Measurements from ENCODE around the gene PLAU. TPM values are rescaled to one million over a fixed set of nuclear protein-coding genes. Genes with fewer than 3 reads are reported as not detected.
"Not testable (repeated sequence)": the region's sequence is repeated elsewhere in the genome, so short reads cannot be mapped to it uniquely, and the experiment has no call there.

Gene PLAU
- total RNA-seq, 6 experiments from 2014 or later: 0.24 to 4.3 (median 0.87) TPM

DNA sequence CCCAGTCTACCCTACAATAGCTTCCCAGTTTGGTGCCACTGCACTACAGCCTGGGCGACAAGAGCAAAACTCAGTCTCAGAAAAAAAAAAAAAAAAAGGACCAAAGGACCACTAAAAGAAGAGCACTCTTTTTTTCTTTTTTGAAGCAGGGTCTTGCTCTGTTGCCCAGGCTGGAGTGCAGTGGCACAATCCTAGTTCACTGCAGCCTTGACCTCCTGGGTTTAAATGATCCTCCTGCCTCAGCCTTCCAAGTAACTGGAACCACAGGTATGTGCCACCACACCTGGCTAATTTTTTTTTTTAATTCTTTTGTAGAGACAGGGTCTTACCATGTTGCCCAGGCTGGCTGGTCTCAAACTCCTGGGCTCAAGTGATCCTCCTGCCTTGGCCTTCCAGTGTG is 14.0 kb downstream of the PLAU start:
- no peaks in the 10 kb centered on the region for H3K27me3 ChIP-seq
- H3K9me3 ChIP-seq: no peaks in the 10 kb centered on the region
- no peak for TF ChIP-seq POLR2A (IDR thresholded peaks at IDR 0.05)
- TF ChIP-seq, protein P1, sequence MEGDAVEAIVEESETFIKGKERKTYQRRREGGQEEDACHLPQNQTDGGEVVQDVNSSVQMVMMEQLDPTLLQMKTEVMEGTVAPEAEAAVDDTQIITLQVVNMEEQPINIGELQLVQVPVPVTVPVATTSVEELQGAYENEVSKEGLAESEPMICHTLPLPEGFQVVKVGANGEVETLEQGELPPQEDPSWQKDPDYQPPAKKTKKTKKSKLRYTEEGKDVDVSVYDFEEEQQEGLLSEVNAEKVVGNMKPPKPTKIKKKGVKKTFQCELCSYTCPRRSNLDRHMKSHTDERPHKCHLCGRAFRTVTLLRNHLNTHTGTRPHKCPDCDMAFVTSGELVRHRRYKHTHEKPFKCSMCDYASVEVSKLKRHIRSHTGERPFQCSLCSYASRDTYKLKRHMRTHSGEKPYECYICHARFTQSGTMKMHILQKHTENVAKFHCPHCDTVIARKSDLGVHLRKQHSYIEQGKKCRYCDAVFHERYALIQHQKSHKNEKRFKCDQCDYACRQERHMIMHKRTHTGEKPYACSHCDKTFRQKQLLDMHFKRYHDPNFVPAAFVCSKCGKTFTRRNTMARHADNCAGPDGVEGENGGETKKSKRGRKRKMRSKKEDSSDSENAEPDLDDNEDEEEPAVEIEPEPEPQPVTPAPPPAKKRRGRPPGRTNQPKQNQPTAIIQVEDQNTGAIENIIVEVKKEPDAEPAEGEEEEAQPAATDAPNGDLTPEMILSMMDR (IDR thresholded peaks at IDR 0.05): no peak
- no peak overlapping the region for H3K4me3 ChIP-seq
- no peaks in the 10 kb centered on the region for H3K4me1 ChIP-seq
- no peak overlapping the region for H3K27ac ChIP-seq
- ATAC-seq (no peak), DNase-seq (no peak)
- intact Hi-C loops (cut with DNase I): no loop called here
- no peaks in the 10 kb centered on the region for H3K36me3 ChIP-seq
- WGBS (ENCODE audit: insufficient coverage, low coverage, low lambda C conversion rate, missing lambda C conversion rate): 86% methylated on average over 1 of the region's 1 CpG

DNA sequence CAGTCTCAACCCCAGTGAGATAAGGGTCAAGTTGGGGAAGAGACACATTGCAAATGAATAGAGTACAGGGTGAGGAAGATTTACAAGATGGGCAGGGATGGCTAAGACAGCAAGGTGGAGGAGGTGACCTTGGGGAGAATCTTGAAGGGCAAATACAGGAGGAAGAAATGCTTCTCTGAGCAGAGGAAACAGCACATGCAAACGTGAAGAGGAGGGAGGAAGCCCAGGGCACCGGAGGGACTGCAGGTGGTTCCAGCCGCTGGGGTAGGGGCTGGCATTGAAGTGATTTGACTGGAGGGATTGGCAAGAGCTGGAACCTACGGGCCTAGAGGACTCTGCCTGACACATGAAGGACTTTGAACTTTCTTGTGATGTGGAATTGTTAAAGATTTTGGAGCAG is 14.6 kb downstream of the PLAU start:
- WGBS (ENCODE audit: insufficient coverage, low coverage, low lambda C conversion rate, missing lambda C conversion rate): 63% methylated on average over 4 of the region's 4 CpGs
- Histone ChIP-seq H3K4me1 (no peaks in the 10 kb centered on the region), H3K4me3 (no peak overlapping the region), H3K36me3 (no peaks in the 10 kb centered on the region), H3K9me3 (no peaks in the 10 kb centered on the region), H3K27me3 (no peaks in the 10 kb centered on the region), H3K27ac (no peak overlapping the region)
- ATAC-seq: no peak
- intact Hi-C loops (cut with DNase I): no loop called here
- no peak for DNase-seq
- TF ChIP-seq POLR2A (IDR thresholded peaks at IDR 0.05): no peak
- TF ChIP-seq, protein P1 (IDR thresholded peaks at IDR 0.05): no peak

DNA sequence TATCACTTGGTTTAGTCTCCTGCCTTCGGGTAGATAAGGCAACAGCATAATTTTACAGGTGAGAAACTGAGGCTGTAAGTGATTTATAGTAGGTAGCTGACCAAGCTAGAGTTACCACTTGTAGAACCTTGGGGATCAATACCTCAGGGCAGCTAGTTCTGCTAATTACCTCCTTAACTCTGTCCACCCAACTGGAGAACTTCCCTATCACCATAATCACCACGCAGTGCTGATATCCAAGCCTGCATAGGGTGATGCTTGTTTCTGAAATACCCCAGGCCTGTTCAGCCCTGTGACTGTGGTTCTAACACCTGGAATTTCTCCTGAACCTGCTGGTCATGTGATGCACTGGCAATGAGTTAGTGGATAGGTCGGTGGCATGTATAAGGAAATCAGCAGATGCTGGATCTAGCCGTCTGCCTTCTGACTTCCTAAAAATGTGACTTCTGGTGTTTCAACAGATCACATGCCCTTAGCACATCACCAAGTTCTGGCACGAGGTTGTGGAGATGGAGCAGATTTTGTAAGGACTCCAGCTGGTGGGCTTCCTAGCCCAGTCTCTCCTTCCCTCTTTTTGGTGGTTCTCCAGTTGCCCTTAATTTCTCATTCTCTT is 15.3 kb downstream of the PLAU start:
- Histone ChIP-seq H3K27ac (no peak overlapping the region), H3K4me1 (no peaks in the 10 kb centered on the region), H3K27me3 (no peaks in the 10 kb centered on the region), H3K4me3 (no peak overlapping the region), H3K9me3 (no peaks in the 10 kb centered on the region), H3K36me3 (no peaks in the 10 kb centered on the region)
- intact Hi-C loops (cut with DNase I): no loop called here
- DNase-seq (no peak), ATAC-seq (peak; percentile 33 to 58 (median 42))
- WGBS (ENCODE audit: insufficient coverage, low coverage, low lambda C conversion rate, missing lambda C conversion rate): 48% methylated on average over 2 of the region's 5 CpGs
- TF ChIP-seq, protein P1 (IDR thresholded peaks at IDR 0.05): no peak
- no peak for TF ChIP-seq POLR2A (IDR thresholded peaks at IDR 0.05)

DNA sequence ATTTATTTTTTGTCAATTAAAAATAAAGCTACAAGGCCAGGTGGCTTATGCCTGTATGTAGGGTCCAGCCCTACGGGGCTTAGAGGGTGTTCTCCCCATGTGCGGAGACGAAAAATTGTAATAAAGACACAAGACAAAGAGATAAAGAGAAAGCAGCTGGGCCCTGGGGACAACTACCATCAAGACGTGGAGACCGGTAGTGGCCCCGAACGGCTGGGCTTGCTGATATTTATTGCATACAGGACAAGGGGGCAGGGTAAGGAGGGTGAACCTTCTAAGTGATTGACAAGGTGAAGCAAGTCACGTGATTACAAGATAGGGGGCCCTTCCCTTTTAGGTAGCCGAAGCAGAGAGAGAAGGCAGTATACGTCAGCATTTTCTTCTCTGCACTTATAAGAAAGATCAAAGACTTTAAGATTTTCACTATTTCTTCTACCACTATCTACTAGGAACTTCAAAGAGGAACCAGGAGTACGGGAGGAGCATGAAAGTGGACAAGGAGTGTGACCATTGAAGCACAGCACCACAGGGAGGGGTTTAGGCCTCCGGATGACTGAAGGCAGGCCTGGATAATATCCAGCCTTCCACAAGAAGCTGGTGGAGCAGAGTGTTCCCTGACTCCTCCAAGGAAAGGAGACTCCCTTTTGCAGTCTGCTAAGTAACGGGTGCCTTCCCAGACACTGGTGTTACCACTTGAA is 19.8 kb downstream of the PLAU start:
- H3K9me3 ChIP-seq; H3K36me3 ChIP-seq; intact Hi-C loops (cut with DNase I); ATAC-seq; DNase-seq; H3K4me3 ChIP-seq; H3K27me3 ChIP-seq; H3K4me1 ChIP-seq; H3K27ac ChIP-seq: not testable (repeated sequence)
- WGBS (ENCODE audit: insufficient coverage, low coverage, low lambda C conversion rate, missing lambda C conversion rate): 73% methylated on average over 11 of the region's 13 CpGs

DNA sequence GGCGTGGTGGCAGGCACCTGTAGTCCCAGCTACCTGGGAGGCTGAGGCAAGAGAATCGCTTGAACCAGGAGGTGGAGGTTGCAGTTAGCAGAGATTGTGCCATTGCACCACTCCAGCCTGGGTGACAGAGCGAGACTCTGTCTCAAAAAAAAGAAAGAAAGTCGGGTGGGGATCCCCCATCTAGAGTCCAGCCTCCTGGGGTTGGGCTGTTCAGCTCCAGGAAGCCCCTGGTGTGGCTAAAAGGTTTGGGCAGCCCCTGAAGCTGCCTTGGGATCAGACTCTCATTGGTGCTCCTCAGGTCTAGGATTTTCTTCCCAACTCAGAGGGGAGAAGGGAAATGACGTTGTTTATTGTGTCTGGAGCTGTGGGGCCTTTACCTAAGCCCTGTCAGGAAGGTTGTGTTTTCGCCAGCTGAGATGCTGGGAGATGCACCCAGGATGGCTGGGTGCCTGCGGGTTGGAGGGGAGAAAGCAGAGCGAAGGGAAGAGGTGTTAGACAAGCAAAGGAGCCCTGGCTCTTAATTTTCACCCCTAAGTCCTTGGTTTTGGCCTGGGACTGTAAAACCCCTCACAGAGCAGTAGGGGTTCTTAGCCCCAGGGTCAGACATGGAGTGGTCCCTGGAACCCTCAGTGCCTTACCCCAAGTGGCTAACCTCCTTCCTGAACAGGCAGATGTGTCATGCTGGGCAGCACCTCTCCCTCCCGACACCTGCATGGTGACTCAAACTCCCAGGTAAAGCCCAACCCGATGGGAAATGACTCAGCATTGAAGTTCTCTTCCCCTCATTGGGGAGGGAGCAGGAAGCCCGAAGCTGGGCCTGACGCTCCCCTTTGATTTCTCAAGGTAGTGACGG is 21.1 kb downstream of the PLAU start:
- no peaks in the 10 kb centered on the region for H3K36me3 ChIP-seq
- DNase-seq (no peak), ATAC-seq (peak in 3 of 4 donors; percentile 12 to 52 (median 41))
- no peak overlapping the region for H3K4me3 ChIP-seq
- no peaks in the 10 kb centered on the region for H3K27me3 ChIP-seq
- TF ChIP-seq, protein P1 (IDR thresholded peaks at IDR 0.05): no peak
- no peak for TF ChIP-seq POLR2A (IDR thresholded peaks at IDR 0.05)
- WGBS (ENCODE audit: insufficient coverage, low coverage, low lambda C conversion rate, missing lambda C conversion rate): 69% methylated on average over 11 of the region's 13 CpGs
- H3K9me3 ChIP-seq: no peaks in the 10 kb centered on the region
- intact Hi-C loops (cut with DNase I): no loop called here
- H3K27ac ChIP-seq: no peak overlapping the region
- H3K4me1 ChIP-seq: no peaks in the 10 kb centered on the region
